Measurements from ENCODE around the gene LASP1.

LASP1 gene

GRCh38 chr17:38885728-38886642 is 16.1 kb downstream of the LASP1 start:
- 0 out of 2 replicates have a peak, but pooled peaks cover 5% of the 10 kb centered on the region for H3K79me2 ChIP-seq (ENCODE audit: insufficient read depth, low read length)
- H3K36me3 ChIP-seq (ENCODE audit: insufficient read depth, low read length) = peaks cover 26% of the 10 kb centered on the region; the same call in 1 of the 2 replicates
- H3F3A ChIP-seq (ENCODE audit: insufficient read depth, low read length) = no peaks in the 10 kb centered on the region
- no peaks in the 10 kb centered on the region for H3K9me2 ChIP-seq (ENCODE audit: low read depth, low read length)
- no peak overlapping the region for H3K4me3 ChIP-seq (ENCODE audit: low read depth, low read length, poor library complexity, severe bottlenecking)
- H3K9ac ChIP-seq (ENCODE audit: low read length) = no peak overlapping the region; the same call in 1 of the 2 replicates
- no peaks in the 10 kb centered on the region for H3K27me3 ChIP-seq (ENCODE audit: insufficient read depth, low read length)
- peak overlapping the region; percentile 16; the same call in 1 of the 2 replicates for H3K4me2 ChIP-seq (ENCODE audit: low read length)
- peak overlapping the region; percentile 36 for H3K27ac ChIP-seq (ENCODE audit: low read depth, low read length, poor library complexity, severe bottlenecking)
- H4K20me1 ChIP-seq (ENCODE audit: insufficient read depth, low read length) = no peaks in the 10 kb centered on the region
- no peak overlapping the region for H2AFZ ChIP-seq (ENCODE audit: low read length)
- H3K9me3 ChIP-seq (ENCODE audit: low read length) = no peaks in the 10 kb centered on the region
- TF ChIP-seq EZH2 (IDR thresholded peaks at IDR 0.05; ENCODE audit: borderline replicate concordance, low read length) = no peak
- TF ChIP-seq, protein P1, sequence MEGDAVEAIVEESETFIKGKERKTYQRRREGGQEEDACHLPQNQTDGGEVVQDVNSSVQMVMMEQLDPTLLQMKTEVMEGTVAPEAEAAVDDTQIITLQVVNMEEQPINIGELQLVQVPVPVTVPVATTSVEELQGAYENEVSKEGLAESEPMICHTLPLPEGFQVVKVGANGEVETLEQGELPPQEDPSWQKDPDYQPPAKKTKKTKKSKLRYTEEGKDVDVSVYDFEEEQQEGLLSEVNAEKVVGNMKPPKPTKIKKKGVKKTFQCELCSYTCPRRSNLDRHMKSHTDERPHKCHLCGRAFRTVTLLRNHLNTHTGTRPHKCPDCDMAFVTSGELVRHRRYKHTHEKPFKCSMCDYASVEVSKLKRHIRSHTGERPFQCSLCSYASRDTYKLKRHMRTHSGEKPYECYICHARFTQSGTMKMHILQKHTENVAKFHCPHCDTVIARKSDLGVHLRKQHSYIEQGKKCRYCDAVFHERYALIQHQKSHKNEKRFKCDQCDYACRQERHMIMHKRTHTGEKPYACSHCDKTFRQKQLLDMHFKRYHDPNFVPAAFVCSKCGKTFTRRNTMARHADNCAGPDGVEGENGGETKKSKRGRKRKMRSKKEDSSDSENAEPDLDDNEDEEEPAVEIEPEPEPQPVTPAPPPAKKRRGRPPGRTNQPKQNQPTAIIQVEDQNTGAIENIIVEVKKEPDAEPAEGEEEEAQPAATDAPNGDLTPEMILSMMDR (IDR thresholded peaks at IDR 0.05; ENCODE audit: low read length) = no peak
- H3K4me1 ChIP-seq (ENCODE audit: insufficient read depth, low read length, severe bottlenecking) = peaks cover 73% of the 10 kb centered on the region

GRCh38 chr17:38886643-38887010 is 16.8 kb downstream of the LASP1 start:
- no peaks in the 10 kb centered on the region for H3K27me3 ChIP-seq (ENCODE audit: insufficient read depth, low read length)
- H3K9me3 ChIP-seq (ENCODE audit: low read length) = no peaks in the 10 kb centered on the region
- no peaks in the 10 kb centered on the region for H3K9me2 ChIP-seq (ENCODE audit: low read depth, low read length)
- H3K36me3 ChIP-seq (ENCODE audit: insufficient read depth, low read length) = peaks cover 22% of the 10 kb centered on the region; the same call in 1 of the 2 replicates
- H2AFZ ChIP-seq (ENCODE audit: low read length) = no peak overlapping the region
- peak overlapping the region; percentile 48 for H3K27ac ChIP-seq (ENCODE audit: low read depth, low read length, poor library complexity, severe bottlenecking)
- H3K4me1 ChIP-seq (ENCODE audit: insufficient read depth, low read length, severe bottlenecking) = peaks cover 73% of the 10 kb centered on the region
- 0 out of 2 replicates have a peak, but pooled peaks cover 5% of the 10 kb centered on the region for H3K79me2 ChIP-seq (ENCODE audit: insufficient read depth, low read length)
- H3K4me3 ChIP-seq (ENCODE audit: low read depth, low read length, poor library complexity, severe bottlenecking) = no peak overlapping the region
- H3F3A ChIP-seq (ENCODE audit: insufficient read depth, low read length) = no peaks in the 10 kb centered on the region
- no peak overlapping the region; the same call in 1 of the 2 replicates for H3K9ac ChIP-seq (ENCODE audit: low read length)
- peak overlapping the region; percentile 16; the same call in 1 of the 2 replicates for H3K4me2 ChIP-seq (ENCODE audit: low read length)
- TF ChIP-seq, protein P1 (IDR thresholded peaks at IDR 0.05; ENCODE audit: low read length) = no peak
- no peak for TF ChIP-seq EZH2 (IDR thresholded peaks at IDR 0.05; ENCODE audit: borderline replicate concordance, low read length)
- H4K20me1 ChIP-seq (ENCODE audit: insufficient read depth, low read length) = no peaks in the 10 kb centered on the region

- no peak overlapping the region for H3K4me2 ChIP-seq (ENCODE audit: low read length)
- H3K79me2 ChIP-seq (ENCODE audit: insufficient read depth, low read length) = no peaks in the 10 kb centered on the region
- no peak overlapping the region for H3K4me3 ChIP-seq (ENCODE audit: low read depth, low read length, poor library complexity, severe bottlenecking)
- TF ChIP-seq, protein P1 (IDR thresholded peaks at IDR 0.05; ENCODE audit: low read length) = no peak
- TF ChIP-seq EZH2 (IDR thresholded peaks at IDR 0.05; ENCODE audit: borderline replicate concordance, low read length) = no peak
- no peaks in the 10 kb centered on the region for H3K9me2 ChIP-seq (ENCODE audit: low read depth, low read length)
- H3K27me3 ChIP-seq (ENCODE audit: insufficient read depth, low read length) = no peaks in the 10 kb centered on the region
- no peak overlapping the region for H3K9ac ChIP-seq (ENCODE audit: low read length)
- H4K20me1 ChIP-seq (ENCODE audit: insufficient read depth, low read length) = no peaks in the 10 kb centered on the region
- no peak overlapping the region for H2AFZ ChIP-seq (ENCODE audit: low read length)
- no peaks in the 10 kb centered on the region for H3F3A ChIP-seq (ENCODE audit: insufficient read depth, low read length)
- H3K9me3 ChIP-seq (ENCODE audit: low read length) = no peaks in the 10 kb centered on the region
- H3K36me3 ChIP-seq (ENCODE audit: insufficient read depth, low read length) = peaks cover 37% of the 10 kb centered on the region; the same call in 1 of the 2 replicates
- H3K27ac ChIP-seq (ENCODE audit: low read depth, low read length, poor library complexity, severe bottlenecking) = no peak overlapping the region
- H3K4me1 ChIP-seq (ENCODE audit: insufficient read depth, low read length, severe bottlenecking) = peaks cover 77% of the 10 kb centered on the region
Observed at GRCh38 chr17:38888842-38889241, 19.0 kb downstream of the LASP1 start.
